Activated naive CD4-positive, alpha-beta T cell treated with Interleukin-2 at 50 U/mL for 16 hours (primary cell): ENCODE results near the gene RGS8.

Experiments
- DNase-seq: peaks from one replicate; pipeline ENCODE4 v3.0.0-alpha.2; 2020

The RGS8 gene, protein sequence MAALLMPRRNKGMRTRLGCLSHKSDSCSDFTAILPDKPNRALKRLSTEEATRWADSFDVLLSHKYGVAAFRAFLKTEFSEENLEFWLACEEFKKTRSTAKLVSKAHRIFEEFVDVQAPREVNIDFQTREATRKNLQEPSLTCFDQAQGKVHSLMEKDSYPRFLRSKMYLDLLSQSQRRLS

GRCh38 chr1:182684116-182684828 is at the start of gene RGS8:
Gene RGS8 (minus strand): TSS chr1:182684587. CDS start chr1:182669649, 14,938 bp downstream.
- DNase-seq = no peak

DNA sequence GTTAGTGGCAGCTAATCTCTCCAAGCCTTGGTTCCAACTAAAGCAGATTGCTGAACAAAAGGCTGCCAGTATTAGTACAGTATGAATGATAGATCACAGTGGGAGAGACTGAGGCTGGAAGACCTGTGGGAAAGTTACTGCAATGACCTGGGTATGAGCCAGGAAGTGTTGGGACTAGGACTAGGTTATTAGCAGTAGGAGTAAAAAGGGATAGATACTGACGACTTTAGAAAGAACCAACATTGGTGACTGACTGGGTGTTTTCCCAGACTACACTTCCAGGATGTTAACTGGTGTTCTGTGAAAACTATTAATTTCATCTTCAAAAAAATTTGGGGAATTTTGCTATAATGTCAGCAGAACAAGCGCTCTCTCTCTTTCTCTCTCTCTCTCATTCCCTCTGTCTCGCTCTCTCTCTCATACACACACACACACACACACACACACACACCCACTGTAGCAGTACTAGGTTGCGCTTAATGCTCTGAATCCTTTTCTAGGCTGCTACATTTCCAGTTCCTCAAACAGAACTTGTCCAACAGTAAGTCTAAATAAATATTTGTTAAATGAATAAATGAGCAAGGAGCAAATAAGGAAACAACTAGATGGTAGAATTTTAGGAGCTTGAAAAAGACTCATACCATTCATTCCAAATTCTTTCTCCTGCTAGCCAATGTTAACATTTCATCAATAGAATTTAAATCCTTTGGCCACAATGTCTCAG is 47.6 kb upstream of the RGS8 start:
- DNase-seq = no peak

- no peak for DNase-seq
Observed at GRCh38 chr1:182726912-182727311, 42.5 kb upstream of the RGS8 start.

DNA sequence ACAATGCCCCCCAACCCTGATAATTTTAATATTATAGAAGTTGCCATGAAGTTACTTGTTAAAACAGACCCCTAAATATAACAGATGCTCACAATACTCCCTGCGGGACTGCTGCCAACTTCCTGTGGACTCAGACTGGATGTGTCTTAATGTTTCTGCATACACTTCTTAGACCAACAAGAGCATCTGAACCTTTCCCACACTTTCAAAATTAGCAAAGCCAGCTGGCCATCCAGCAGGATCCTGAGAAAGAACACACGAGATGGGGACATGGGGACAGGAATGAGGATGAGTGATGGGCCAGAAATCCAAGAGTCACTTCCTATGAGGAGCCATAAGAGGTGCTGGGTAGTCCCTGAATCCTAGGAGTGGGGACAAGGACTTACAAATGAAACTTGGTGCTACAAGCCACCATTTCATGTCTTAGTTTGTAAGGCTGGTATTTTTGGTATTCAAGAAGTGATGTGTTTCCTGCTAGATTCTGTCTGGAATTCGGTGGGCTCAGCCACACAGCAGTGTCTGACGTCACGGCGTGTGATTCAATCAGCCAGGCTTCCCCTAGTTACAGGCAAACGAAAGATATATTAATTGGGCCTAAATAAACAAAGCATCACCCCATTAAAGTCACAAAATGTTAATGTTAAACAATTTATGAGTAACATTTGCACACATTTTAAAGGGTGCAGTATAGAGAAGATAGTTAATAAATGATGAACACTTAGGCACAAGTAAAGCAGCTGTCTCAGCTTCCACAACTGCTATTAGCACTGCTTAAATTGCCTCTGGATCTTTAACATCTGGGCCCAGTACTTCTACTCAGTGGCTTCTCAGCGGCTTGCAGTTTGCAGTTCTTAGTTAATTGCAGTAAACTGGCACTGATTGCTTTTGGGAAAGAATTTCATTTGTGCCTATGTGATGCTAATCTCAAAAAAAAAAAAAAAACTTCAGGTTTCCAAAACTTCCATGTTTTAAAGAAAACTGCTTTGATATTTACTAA is 41.2 kb upstream of the RGS8 start:
- no peak for DNase-seq

GRCh38 chr1:182724215-182724614 is 39.8 kb upstream of the RGS8 start:
- DNase-seq = no peak

- no peak for DNase-seq
Observed at GRCh38 chr1:182723200-182723599, 38.8 kb upstream of the RGS8 start.

- no peak for DNase-seq
Observed at GRCh38 chr1:182721525-182721924, 37.1 kb upstream of the RGS8 start.

GRCh38 chr1:182720463-182720862 is 36.1 kb upstream of the RGS8 start:
- no peak for DNase-seq

GRCh38 chr1:182719553-182719952 is 35.2 kb upstream of the RGS8 start:
- no peak for DNase-seq

- no peak for DNase-seq
Observed at GRCh38 chr1:182718311-182718710, 33.9 kb upstream of the RGS8 start.

- DNase-seq = no peak
Observed at GRCh38 chr1:182716740-182717720, 32.6 kb upstream of the RGS8 start.

GRCh38 chr1:182715531-182715930 is 31.1 kb upstream of the RGS8 start:
- DNase-seq = no peak

- no peak for DNase-seq
Observed at GRCh38 chr1:182714546-182714945, 30.2 kb upstream of the RGS8 start.

GRCh38 chr1:182713939-182714338 is 29.6 kb upstream of the RGS8 start:
- DNase-seq = no peak

DNA sequence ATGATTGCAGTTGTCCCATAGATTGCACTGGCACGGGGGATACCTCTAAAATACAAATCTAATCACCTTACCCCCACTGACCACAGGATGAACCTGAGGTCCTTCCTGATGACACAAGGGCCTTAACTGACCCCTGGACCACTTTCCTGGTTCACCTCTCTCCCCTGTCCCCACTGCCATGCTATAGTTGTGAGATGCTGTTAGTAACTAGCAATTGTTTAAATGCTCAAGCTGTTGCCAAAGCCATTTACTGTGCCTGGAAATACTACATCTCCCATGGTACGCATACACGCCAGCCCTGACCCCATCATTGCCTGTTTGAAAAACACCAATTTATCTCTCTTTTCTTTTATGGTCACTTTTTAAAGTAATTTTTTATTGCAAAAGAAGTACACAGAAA is 29.1 kb upstream of the RGS8 start:
- no peak for DNase-seq

- no peak for DNase-seq
Observed at GRCh38 chr1:182709855-182710254, 25.5 kb upstream of the RGS8 start.

DNA sequence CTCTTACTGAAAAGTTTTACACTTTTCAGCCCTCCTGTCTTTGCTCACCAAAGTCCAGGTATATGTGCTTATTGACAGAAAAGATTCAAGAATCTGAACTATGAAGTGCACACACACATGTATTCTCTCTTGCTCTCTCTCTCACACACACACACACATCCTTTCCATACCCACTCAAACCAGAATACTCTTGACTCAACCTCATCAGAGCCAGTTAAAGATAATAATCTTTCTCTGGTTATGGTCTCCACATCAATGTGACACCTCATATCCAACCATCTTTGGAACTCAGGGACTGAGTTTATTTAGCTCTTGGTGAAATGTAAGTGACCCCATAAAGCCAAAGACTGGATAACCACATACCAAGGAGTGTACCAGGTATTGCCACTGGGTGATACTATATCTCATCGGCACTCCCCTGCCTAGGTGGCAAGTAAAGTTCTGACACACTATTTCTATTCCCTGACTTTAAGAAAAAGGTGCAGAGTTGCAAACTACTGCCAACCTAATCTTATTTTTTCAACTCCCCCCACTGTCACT is 24.9 kb upstream of the RGS8 start:
- DNase-seq = no peak

DNA sequence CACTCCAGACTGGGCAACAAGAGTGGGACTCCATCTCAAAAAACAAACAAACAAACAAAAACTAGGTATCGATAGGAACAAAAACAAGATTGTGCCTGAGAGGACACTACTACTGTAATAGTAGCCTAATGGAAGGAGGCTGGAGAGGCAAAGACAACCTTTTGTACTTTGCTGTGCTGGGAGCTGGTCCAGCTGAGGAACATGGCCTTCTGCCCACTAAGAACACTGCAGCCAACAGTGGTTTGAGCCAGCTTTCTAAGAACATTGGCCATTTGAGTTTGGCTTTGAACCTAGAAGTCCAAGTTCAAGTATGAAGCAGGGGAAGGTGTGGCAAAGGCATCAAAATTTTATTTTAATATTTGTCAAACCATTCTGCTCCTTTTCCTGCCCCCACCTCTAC is 22.7 kb upstream of the RGS8 start:
- no peak for DNase-seq

DNA sequence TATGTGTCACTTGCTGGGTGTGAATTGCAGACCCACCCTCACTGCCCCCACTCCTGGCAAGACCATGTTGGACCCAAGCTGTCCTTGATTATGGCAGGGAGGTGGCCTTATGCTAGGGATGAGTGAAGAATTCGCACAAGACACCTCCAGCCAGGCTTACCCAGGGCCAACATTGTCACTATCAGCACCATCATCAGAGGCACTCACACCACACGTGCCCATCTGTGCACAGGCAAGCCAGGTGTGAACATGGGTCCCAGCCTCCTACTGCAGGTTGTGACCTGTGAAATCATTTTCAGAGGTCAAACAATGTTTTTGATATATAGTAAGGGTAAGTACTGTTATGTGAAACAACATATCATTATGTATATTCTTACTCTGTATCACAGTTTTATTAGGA is 20.3 kb upstream of the RGS8 start:
- DNase-seq = no peak

DNA sequence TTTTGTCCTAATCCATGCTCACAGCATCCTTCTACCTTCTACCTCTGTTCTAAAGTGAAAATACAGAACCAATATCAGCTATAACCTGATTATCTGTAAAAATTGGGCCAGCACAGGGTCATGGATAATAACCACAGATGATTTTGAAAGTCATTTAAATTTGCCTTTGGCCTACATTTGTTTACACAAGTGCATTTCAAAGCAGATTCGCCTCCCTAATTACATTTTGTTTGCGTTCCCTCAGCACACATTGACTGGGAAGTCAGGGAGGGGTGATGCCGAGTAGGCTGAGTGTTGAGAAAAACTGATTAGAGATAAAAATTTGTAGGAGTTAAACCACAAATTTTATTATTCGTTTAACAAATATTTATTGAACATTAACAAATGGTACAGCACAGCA is 19.2 kb upstream of the RGS8 start:
- DNase-seq = no peak

GRCh38 chr1:182702826-182703524 is 18.6 kb upstream of the RGS8 start:
- DNase-seq = no peak
